Eye (tissue), 1 donor: Measurements from ENCODE around the gene SLC8A3.
A peak's percentile ranks its signal among the peaks of the same experiment; 100 is the strongest.

Source experiments
- DNase-seq: peaks from one replicate; pipeline ENCODE4 v3.0.0-alpha.2; 2015

The SLC8A3 gene

GRCh38 chr14:70064136-70064865 lies 124.5 kb downstream of the SLC8A3 start:
- no peak for DNase-seq

GRCh38 chr14:70061108-70061507 lies 127.6 kb downstream of the SLC8A3 start:
- no peak for DNase-seq

- DNase-seq = no peak
Measured at GRCh38 chr14:70059545-70059944, 129.2 kb downstream of the SLC8A3 start.

GRCh38 chr14:70057519-70058136 lies 131.1 kb downstream of the SLC8A3 start:
- DNase-seq = no peak

- peak; percentile 87 for DNase-seq
Measured at GRCh38 chr14:70052990-70053389, 135.8 kb downstream of the SLC8A3 start.

- DNase-seq = peak; percentile 57
Measured at GRCh38 chr14:70050136-70050535, 138.6 kb downstream of the SLC8A3 start.

- DNase-seq = peak; percentile 67
Measured at GRCh38 chr14:70049605-70050004, 139.1 kb downstream of the SLC8A3 start.

- no peak for DNase-seq
Measured at GRCh38 chr14:70048313-70048654, 140.5 kb downstream of the SLC8A3 start.

- DNase-seq = no peak
Measured at GRCh38 chr14:70047598-70048312, 141.0 kb downstream of the SLC8A3 start.

- DNase-seq = peak; percentile 85
Measured at GRCh38 chr14:70045844-70046535, 142.8 kb downstream of the SLC8A3 start.

GRCh38 chr14:70045310-70045709 lies 143.4 kb downstream of the SLC8A3 start:
- no peak for DNase-seq

- no peak for DNase-seq
Measured at GRCh38 chr14:70043001-70043400, 145.8 kb downstream of the SLC8A3 start.

GRCh38 chr14:70036665-70037064 lies 152.1 kb downstream of the SLC8A3 start:
- no peak for DNase-seq

GRCh38 chr14:70034257-70034656 lies 154.5 kb downstream of the SLC8A3 start:
- no peak for DNase-seq

GRCh38 chr14:70033561-70033960 lies 155.2 kb downstream of the SLC8A3 start:
- no peak for DNase-seq

GRCh38 chr14:70033116-70033515 lies 155.6 kb downstream of the SLC8A3 start:
- DNase-seq = no peak

GRCh38 chr14:70032447-70032846 lies 156.3 kb downstream of the SLC8A3 start:
- DNase-seq = no peak

GRCh38 chr14:70032016-70032415 lies 156.7 kb downstream of the SLC8A3 start:
- no peak for DNase-seq

GRCh38 chr14:70029296-70030132 lies 159.2 kb downstream of the SLC8A3 start:
- DNase-seq = no peak

- peak; percentile 90 for DNase-seq
Measured at GRCh38 chr14:70027785-70028428, 160.8 kb downstream of the SLC8A3 start.

- no peak for DNase-seq
Measured at GRCh38 chr14:70023871-70024270, 164.9 kb downstream of the SLC8A3 start.
